ENCODE results near the gene PTPRF. TPM values are rescaled to one million over a fixed set of nuclear protein-coding genes. Genes with fewer than 3 reads are reported as not detected.

The PTPRF gene
- total RNA-seq, 1 donor from 2014 or later: not detected

DNA sequence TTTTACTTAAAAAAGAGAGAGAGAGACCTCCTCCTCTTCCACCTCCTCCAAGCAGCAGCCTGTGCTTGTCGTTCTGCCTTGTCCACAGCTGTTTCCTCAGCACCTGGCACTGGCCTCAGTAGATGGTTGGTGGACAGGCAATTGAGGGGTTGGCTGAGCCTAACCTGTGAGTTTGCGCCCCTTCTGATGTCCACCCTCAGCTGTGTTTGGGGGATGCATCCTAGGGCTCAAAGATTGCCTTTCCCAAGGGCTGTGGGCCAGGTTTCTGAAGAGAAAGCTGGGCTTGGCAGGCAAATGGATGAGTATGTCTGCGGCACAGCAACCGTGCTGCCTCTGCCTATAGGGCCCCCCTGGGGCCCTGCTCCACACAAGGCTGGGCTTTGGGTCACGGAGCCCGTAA is 84.2 kb downstream of the PTPRF start:
- POLR2A ChIA-PET: no interaction called here

DNA sequence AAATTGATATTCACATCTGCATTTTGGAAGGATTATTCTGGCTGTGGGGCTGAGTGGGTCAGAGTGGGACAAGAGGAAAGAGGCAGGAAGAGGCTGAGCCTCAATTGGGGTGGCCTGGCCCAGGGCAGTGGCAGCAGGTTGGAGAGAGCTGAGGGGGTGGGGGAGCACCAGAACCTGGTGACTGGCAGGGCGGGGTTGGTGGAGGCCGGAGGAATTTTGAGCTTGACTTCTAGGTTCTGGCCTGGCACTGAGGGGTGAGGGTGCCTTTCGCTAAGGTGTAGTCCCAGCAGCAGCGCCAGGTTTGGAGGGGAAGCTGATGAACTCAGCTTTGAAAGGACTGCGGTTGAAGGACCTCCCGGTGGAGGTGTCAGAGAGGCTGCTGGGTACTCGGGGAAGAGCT is 85.7 kb downstream of the PTPRF start:
- Mint-ChIP-seq H3K4me1 (no peaks in the 10 kb centered on the region), H3K27me3 (no peaks in the 10 kb centered on the region), H3K27ac (no peak overlapping the region), H3K4me3 (no peak overlapping the region), H3K36me3 (ENCODE audit: low read depth) (no peaks in the 10 kb centered on the region), H3K9me3 (no peaks in the 10 kb centered on the region)
- TF ChIP-seq, protein P1, sequence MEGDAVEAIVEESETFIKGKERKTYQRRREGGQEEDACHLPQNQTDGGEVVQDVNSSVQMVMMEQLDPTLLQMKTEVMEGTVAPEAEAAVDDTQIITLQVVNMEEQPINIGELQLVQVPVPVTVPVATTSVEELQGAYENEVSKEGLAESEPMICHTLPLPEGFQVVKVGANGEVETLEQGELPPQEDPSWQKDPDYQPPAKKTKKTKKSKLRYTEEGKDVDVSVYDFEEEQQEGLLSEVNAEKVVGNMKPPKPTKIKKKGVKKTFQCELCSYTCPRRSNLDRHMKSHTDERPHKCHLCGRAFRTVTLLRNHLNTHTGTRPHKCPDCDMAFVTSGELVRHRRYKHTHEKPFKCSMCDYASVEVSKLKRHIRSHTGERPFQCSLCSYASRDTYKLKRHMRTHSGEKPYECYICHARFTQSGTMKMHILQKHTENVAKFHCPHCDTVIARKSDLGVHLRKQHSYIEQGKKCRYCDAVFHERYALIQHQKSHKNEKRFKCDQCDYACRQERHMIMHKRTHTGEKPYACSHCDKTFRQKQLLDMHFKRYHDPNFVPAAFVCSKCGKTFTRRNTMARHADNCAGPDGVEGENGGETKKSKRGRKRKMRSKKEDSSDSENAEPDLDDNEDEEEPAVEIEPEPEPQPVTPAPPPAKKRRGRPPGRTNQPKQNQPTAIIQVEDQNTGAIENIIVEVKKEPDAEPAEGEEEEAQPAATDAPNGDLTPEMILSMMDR (IDR thresholded peaks at IDR 0.05): no peak
- ChIA-PET CTCF (no interaction called here), POLR2A (no interaction called here)
- ATAC-seq (ENCODE audit: low read depth): no peak
- DNase-seq: no peak
- intact Hi-C loops (cut with micrococcal nuclease): no loop called here

More for the DNA sequence above, 84.2 kb downstream of the PTPRF start:
- intact Hi-C loops (cut with micrococcal nuclease): no loop called here
- no peak for DNase-seq
- TF ChIP-seq, protein P1 (IDR thresholded peaks at IDR 0.05): no peak
- no peak for ATAC-seq (ENCODE audit: low read depth)
- H3K27me3 Mint-ChIP-seq: peaks cover 5% of the 10 kb centered on the region
- CTCF ChIA-PET: no interaction called here
- no peak overlapping the region for H3K4me3 Mint-ChIP-seq
- no peaks in the 10 kb centered on the region for H3K4me1 Mint-ChIP-seq
- no peak overlapping the region for H3K27ac Mint-ChIP-seq
- H3K9me3 Mint-ChIP-seq: no peaks in the 10 kb centered on the region
- H3K36me3 Mint-ChIP-seq (ENCODE audit: low read depth): no peaks in the 10 kb centered on the region

DNA sequence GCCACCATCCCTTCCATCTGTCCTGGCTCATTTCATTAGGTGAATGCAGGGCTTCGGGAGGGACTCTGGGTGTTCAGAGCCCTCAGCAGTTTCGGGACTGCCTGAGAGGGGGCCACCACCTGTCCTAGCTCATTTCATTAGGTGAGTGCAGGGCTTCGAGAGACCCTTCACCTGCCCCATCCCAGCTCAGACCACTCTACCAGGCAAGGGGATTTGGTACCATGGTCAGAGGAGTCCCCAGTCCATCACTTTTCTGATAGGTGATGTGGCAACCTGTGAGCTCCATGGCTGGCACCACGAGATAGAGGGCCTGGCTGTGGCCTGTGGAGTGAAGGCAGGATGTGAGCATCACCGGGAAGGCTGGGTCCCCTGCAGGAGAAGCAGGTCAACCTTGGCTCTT is 86.3 kb downstream of the PTPRF start:
- Mint-ChIP-seq H3K4me1 (no peaks in the 10 kb centered on the region), H3K9me3 (no peaks in the 10 kb centered on the region), H3K27me3 (no peaks in the 10 kb centered on the region), H3K27ac (no peak overlapping the region), H3K36me3 (ENCODE audit: low read depth) (no peaks in the 10 kb centered on the region), H3K4me3 (no peak overlapping the region)
- TF ChIP-seq, protein P1 (IDR thresholded peaks at IDR 0.05): no peak
- POLR2A ChIA-PET: no interaction called here
- ATAC-seq (ENCODE audit: low read depth) (no peak), DNase-seq (no peak)
- CTCF ChIA-PET: no interaction called here
- intact Hi-C loops (cut with micrococcal nuclease): no loop called here

DNA sequence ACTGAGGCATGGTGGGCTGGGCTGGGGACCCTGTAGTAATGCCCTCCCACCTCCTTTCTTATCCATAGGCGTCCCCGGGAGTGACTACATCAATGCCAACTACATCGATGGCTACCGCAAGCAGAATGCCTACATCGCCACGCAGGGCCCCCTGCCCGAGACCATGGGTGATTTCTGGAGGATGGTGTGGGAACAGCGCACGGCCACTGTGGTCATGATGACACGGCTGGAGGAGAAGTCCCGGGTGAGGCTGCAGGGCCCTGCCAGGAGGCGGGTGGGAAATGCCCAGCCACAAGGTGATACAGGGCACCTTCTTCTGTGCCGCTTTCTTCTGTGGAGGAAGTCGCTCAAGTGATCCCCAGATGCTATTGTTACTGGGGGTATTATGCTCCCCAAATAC is 87.0 kb downstream of the PTPRF start:
- Mint-ChIP-seq H3K4me1 (no peaks in the 10 kb centered on the region), H3K27me3 (no peaks in the 10 kb centered on the region), H3K36me3 (ENCODE audit: low read depth) (no peaks in the 10 kb centered on the region), H3K4me3 (no peak overlapping the region), H3K27ac (no peak overlapping the region), H3K9me3 (no peaks in the 10 kb centered on the region)
- ATAC-seq (ENCODE audit: low read depth): no peak
- TF ChIP-seq, protein P1 (IDR thresholded peaks at IDR 0.05): no peak
- no peak for DNase-seq
- CTCF ChIA-PET: no interaction called here
- intact Hi-C loops (cut with micrococcal nuclease): no loop called here
- POLR2A ChIA-PET: no interaction called here

DNA sequence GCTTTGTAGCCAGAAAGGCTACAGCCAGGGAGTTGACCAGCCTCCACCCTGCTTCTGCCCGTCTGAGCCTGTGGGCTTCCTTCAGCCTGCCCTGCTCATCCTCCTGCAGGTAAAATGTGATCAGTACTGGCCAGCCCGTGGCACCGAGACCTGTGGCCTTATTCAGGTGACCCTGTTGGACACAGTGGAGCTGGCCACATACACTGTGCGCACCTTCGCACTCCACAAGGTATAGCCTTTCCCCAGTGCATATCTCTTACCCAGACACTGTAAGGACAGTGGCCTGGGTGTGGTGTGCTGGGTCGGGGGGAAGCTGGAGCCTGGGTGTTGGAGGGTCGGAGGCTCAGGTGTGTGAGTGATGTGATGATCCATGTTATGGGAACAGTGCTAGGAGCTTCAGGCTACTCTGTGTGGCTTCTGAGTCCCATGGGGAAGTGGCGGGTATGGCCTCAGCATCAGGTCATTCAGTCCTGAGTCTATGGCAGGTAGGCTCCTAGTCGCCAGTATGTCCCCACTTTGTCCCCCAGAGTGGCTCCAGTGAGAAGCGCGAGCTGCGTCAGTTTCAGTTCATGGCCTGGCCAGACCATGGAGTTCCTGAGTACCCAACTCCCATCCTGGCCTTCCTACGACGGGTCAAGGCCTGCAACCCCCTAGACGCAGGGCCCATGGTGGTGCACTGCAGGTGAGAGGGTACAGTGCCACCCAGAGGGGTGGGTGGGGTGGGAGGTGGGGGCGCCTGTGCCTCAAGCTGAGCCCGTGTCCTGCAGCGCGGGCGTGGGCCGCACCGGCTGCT is 88.0 kb downstream of the PTPRF start:
- Mint-ChIP-seq H3K27me3 (no peaks in the 10 kb centered on the region), H3K9me3 (no peaks in the 10 kb centered on the region), H3K27ac (no peak overlapping the region), H3K4me3 (no peak overlapping the region), H3K4me1 (no peaks in the 10 kb centered on the region), H3K36me3 (ENCODE audit: low read depth) (no peaks in the 10 kb centered on the region)
- intact Hi-C loops (cut with micrococcal nuclease): no loop called here
- ChIA-PET POLR2A (no interaction called here), CTCF (no interaction called here)
- ATAC-seq (ENCODE audit: low read depth): no peak
- TF ChIP-seq, protein P1 (IDR thresholded peaks at IDR 0.05): no peak
- DNase-seq: no peak
